ENCODE results near the gene SHROOM4. TPM values are rescaled to one million over a fixed set of nuclear protein-coding genes. Genes with fewer than 3 reads are reported as not detected.

The SHROOM4 gene
- total RNA-seq, 1 donor from 2014 or later, result 27.6 TPM

- no peak for DNase-seq (ENCODE audit: low read depth in 2 of 2)
Measured at GRCh38 chrX:50615570-50616158, 198.3 kb downstream of the SHROOM4 start.

DNA sequence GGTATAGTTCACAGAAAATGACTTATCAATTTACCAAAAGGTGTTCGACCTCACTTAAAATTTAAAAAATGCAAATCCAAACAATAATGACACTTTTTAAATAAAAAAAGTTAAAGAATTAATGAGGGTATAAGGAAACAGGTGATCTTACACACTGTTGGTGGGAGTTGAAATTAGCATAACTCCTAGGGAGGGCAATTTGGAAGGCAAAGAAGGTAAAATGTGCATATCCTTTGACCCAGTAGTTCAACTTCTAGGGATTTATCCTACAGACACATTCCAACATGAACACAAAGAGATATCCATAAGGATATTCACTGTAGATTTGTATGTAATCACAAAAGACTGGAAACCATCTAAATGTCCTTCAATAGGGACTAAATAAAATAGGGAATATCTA lies 199.5 kb downstream of the SHROOM4 start:
- no peak for DNase-seq (ENCODE audit: low read depth in 2 of 2)

- peak; percentile 32 to 62 for DNase-seq (ENCODE audit: low read depth in 2 of 2)
Measured at GRCh38 chrX:50613846-50614245, 200.1 kb downstream of the SHROOM4 start.

DNA sequence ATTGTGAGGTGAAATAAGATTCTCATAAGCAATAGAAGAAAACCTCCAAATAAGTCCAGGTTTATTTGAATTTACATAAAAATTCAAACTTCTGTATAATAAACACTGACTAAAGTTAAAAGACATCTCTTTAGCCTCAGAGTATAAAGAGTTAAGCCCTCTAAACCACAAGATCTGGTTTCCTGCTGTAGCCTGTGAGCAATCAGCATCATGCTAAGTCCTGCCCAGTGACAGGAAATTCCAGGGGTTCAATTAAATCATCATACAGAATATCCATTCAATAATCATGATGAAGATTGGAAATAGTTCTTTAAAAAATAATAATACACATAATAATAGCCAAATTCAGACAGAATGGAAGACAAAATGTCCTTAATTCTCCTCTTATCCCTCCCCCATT lies 204.2 kb downstream of the SHROOM4 start:
- DNase-seq (ENCODE audit: low read depth in 2 of 2), result peak; percentile 39 to 61

- DNase-seq (ENCODE audit: low read depth in 2 of 2), result no peak
Measured at GRCh38 chrX:50606300-50606950, 207.6 kb downstream of the SHROOM4 start.

DNA sequence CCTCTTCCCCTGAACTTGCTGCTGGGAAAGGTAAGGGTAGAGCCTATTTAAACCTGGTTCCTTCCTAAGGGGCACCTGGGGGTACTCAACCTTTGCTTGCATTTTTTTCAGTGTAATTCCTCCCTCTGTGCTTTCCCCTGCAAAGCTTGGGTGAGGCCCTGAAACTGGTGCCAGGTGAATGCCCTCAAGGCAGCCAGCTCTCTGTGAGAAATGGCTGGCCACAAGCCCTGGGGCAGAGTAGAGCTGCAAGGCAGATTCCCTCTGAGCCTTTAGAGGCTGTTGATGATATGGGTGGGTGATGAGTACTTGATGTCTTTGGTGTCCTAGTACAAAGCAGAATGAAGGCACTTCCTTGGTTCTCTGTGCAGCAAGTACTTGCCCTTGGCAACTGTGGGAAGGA lies 217.9 kb downstream of the SHROOM4 start:
- no peak for DNase-seq (ENCODE audit: low read depth in 2 of 2)

DNA sequence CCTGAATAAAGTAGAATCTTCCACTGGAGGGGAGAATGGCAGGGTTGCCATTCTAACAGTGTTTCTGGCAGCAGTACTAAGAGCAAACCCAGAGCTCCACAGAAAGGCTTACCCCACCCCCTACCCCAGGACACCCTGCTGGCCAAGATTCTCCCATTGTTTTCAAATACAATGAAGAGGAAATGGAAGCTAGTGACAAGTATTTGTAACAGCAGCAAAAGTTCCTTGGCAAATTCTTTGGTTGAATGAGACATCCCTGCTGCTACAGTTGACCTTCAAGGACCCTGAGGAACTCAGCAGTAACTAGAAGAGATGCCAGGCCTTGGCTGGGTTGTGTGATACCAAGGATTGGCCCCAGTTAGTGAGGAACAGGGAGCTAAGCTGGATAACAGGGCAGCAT lies 219.2 kb downstream of the SHROOM4 start:
- peak; percentile 14 to 79 for DNase-seq (ENCODE audit: low read depth in 2 of 2)

- no peak for DNase-seq (ENCODE audit: low read depth in 2 of 2)
Measured at GRCh38 chrX:50586980-50587379, 227.0 kb downstream of the SHROOM4 start.

- DNase-seq (ENCODE audit: low read depth in 2 of 2), result no peak
Measured at GRCh38 chrX:50586407-50586806, 227.6 kb downstream of the SHROOM4 start.

- DNase-seq (ENCODE audit: low read depth in 2 of 2), result no peak
Measured at GRCh38 chrX:50581405-50581804, 232.6 kb downstream of the SHROOM4 start.

- peak; percentile 72 to 74 for DNase-seq (ENCODE audit: low read depth in 2 of 2)
Measured at GRCh38 chrX:50579955-50580354, 234.0 kb downstream of the SHROOM4 start.

- DNase-seq (ENCODE audit: low read depth in 2 of 2), result no peak
Measured at GRCh38 chrX:50577326-50577725, 236.7 kb downstream of the SHROOM4 start.

- no peak for DNase-seq (ENCODE audit: low read depth in 2 of 2)
Measured at GRCh38 chrX:50567636-50568035, 246.4 kb downstream of the SHROOM4 start.

GRCh38 chrX:50565718-50566117 lies 248.3 kb downstream of the SHROOM4 start:
- DNase-seq (ENCODE audit: low read depth in 2 of 2), result no peak

Other genes starting within 250 kb of the SHROOM4 start
- gene BMP15, start 96.5 kb upstream of the SHROOM4 start, total RNA-seq, result not detected in 2 replicates

Measured in lung microvascular endothelial cell (primary cell).